Stimulated activated CD4-positive, alpha-beta T cell treated with anti-CD3 and anti-CD28 coated beads, TNF-alpha, amount 100 ng/mL, for 4 hours (primary cell): ENCODE data around the gene LIPF.
"Not testable (repeated sequence)": the region's sequence is repeated elsewhere in the genome, so short reads cannot be mapped to it uniquely, and the experiment has no call there.

ENCODE experiments used
- DNase-seq, 3 experiments: peaks; one replicate each; pipeline ENCODE4 v3.0.0-alpha.2; 2020; ENCODE audit warnings: low read depth in 3 of 3

The LIPF gene

DNA sequence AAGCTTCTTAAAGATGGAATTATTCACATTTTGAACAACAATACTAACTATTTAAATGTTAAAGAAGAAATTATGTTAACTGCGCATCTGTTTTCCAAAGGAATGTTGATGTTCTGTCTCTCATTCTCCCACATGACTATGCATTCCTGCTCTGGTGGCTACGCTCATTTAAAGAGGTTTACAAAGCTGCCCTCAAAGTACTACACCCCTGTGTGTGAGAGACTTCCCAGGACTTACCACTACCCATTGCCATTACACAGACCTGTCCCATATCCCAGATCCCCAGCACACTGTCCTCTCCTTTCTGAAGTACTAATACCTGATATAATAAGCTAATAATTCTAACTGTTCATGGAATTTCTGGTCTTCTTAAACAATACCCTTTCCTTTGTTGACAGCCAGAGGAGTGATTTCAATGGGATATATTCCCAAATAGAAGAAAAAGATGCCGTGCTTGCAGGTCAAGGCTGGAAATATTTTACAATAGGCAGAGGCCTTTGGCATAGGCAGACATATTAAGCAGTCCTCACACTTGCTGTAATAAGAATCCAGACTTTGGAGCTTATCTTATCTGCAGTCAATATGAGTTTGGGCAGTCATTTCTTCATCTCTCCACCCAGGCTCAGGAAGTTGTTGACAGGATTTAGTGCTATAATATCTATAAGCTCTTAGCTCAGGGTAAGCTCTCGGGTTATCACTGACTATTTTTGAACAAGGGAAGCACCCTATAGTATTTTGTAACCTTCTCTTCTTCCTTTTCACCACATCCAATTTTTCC is 12.2 kb downstream of the LIPF start:
- no peak for DNase-seq

DNA sequence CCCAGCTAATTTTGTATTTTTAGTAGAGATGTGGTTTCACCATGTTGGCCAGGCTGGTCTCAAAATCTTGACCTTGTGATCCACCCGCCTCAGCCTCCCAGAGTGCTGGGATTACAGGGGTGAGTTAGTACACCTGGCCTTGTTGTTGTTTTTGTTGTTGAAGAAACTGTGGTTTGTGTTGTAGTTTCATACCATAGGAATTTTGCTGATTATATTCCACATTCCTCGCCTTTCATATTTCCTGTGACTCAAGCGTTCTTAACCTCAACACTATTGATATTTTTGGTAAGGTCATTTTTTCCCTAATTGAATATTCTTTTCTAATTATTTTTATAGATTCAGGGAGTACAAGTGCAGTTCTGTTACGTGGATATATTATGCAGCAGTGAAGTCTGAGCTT is 16.7 kb downstream of the LIPF start:
- DNase-seq, result no peak

DNA sequence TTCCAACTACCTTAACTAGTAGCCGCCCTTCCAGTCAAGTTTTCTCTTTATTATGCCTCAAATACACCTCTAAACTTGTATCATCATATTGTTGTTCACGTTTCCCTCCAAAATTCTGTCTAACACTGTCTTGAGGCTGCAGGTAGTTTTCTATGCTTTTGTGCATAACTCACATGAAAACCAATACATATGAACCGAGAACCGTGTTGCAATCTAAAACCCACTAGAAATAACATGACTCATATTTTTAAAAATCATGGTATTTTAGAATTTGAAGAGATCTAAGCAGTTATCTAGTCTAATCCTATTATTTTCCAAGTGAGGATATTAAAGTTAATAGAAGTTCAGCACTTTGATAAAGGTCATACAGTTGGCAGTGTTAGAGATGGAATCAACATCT is 18.2 kb downstream of the LIPF start:
- DNase-seq, result no peak

DNA sequence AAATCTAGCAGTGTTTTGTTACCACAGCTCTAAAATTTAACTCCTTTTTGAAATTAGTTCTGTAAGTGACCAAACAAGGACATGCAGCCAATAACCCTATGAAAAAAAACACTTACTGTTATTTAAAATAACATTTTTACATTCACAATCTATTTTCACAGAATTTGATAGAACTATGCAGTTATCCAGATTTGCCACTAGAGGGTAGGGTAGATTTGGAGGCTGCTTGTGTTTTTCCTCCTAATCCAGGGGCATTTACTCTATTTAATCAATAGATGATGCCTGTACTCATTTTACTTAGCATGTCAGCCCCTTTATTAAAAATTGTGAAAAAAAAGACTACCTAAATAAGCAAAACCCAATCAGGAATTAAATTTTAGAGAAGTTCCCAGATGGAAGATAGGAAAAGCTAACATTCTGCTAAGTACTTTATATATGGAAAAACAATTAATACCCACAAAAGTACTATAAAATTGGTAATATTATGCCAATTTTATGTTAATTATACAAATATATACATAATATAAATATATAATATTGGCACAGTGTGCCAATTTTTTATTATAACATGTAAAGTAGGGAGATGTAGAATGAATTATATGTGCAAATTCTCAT is 23.7 kb downstream of the LIPF start:
- DNase-seq, result no peak

DNA sequence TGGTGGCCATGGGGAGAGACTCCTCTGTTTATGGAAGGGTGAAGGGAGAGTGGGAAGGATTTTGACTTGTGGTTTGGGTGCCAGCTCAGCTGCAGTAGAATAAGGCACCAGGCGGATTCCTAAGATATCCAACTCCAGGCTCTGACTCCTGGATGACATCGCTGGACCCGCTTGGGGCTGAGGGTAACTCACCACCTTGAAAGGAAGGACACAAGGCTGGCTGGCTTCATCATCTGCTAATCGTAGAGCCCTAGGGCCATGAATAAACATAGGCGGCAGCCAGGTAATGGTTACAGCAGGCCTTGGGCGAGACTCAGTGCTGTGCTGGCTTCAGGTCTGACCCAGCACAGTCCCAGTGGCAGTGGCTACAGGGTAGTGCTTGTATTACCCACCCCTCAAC is 25.1 kb downstream of the LIPF start:
- DNase-seq, result no peak

DNA sequence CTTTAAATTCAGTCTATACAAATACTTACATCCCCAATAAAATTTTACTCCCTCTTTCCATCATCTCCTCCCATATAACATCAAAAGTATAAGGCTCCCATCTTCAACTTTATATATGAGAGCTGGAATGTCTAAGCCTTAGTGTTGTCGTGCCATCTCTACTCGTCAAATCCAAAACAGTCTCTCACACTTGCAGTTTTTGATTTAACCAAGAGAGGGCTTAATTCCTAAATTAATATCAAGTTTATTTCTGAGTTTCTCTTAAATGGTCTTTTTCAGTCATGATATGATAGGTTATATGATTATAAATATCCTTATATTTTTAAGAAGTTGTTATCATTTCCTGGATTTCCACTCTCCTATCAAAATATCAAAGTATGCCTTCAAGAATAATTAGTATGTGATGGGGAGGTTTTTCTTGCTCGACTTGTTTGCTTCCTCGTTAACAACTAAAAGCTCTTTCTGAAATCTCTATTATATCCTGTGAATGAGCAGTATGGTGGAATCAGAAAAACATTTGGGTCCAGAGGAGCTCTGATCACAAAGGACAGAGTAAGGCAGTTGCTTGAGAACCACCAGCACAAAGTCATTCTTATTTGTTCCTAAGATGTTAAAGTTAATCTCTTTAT is 29.3 kb downstream of the LIPF start:
- no peak for DNase-seq

DNA sequence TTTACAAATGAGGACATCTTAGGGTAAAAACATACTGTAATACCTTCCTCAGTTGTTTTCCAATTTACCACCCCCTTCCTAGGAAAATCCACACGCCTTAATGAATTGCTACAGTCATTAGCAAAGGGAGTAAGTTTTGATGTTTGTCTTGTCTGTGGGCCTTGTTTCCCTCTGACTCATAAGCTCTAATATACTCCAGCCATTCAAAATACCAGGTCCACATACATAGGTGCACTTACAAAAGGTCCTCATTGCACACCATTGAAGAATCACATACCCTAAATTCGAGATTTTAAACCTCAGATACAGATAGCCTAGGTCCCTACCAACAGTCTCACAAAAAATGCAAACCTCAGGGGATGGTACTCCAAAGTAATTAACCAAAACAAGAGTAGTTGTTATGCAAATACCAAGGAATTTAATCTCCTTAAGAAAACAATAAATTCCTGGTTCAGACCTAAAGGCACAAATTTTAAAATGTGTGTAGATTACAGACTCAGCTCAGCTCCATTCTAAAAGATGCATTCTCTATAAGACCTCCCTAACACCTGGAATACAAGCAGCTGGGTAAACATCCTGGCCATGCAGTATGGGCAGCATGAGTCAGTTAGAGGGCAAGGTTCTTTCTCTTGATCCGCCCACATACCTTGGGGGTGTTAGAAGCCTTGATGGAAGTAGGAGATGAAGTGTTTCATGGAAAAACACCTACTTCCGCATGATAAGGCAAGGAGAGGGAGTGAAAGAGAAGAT is 38.8 kb downstream of the LIPF start:
- DNase-seq, result no peak

DNA sequence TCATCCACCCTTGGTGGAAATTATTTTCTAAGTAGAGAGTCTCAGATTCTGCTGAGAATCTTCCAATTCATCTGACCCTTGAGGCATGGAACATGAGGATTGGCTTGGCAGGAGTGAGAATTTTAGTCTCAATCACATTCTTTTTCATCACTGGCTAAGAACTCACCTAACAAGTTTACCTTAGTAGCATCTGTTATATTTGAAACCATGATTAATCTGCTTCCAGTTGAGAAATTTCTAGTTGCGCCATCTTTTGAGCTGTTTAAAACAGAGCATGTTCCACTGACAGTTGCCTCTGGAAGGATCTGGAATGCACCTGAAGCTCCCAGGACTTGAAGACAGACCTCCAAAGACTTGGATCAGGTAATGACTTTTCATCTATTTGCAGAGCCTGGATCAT is 41.7 kb downstream of the LIPF start, which contains the start of gene LIPK:
TSS of gene LIPK (plus strand) at position 292 of the 400 bp plus-strand sequence. CDS start 18,295 bp downstream, outside the sequence.
- no peak for DNase-seq

DNA sequence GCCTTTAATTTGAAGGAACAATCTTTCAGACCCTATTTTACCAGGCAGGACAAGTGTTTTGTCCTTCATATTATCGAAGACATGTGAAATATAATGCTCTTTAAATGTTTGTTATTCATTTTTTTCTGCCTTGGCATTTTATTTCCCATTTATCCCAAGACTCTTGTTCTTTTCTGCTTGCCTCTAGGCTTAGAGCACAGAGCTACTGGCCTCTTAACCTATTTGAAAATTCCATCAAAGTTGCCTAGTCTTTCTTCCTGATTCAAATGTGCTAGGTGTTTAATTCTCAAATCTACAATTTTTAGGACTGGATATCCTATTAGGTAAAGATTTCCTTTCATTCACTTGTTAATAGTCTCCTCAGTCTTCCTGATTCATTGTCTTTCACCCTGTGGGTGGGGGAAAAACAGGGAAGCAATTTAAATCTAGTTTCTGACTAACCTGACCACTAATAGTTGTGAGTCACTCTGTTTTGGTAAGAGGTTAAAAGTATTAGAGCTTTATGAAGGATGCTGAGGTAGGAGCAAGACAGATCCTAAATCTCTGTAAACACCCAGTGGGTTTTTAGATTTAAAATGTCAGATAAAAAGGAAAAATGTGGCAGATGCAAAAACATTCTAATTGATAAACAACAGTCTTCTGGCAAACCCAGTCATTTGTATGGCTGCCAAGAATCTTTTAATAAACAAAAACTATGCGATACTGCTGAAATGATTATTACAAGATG is 43.4 kb downstream of the LIPF start:
- no peak for DNase-seq

DNA sequence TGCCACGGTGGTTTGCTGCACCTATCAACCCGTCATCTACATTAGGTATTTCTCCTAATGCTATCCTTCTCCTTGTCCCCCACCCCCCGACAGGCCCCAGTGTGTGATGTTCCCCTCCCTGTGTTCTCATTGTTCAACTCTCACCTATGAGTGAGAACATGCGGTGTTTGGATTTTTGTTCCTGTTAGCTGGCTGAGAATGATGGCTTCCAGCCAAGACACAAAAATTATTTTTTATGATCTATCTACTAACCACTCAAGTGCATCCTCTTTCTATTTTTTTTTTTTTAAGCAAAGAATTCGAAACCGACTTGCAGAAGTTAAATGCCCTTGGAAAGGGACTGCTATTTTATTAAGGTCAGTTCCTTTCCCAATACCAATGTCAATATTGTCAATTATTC is 45.1 kb downstream of the LIPF start:
- DNase-seq, result not testable (repeated sequence)

DNA sequence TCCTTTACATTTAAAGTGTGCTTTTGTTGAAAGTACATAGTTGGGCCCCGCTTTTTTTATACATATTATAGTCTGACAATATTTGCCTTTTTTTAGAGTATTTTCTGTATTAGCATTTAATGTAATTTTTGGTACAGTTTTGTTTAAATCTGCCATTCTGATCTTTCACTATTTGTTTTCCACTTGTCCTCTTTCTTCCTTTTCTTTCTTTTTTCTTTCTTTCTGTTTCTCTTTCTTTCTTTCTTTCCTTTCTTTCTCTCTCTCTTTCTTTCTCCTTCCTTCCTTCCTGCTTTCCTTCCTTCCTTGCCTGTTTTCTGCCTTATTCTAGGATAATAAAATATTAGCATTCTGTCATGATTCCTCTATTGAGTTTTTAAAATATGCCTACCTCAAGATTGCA is 51.3 kb downstream of the LIPF start:
- DNase-seq, result no peak

DNA sequence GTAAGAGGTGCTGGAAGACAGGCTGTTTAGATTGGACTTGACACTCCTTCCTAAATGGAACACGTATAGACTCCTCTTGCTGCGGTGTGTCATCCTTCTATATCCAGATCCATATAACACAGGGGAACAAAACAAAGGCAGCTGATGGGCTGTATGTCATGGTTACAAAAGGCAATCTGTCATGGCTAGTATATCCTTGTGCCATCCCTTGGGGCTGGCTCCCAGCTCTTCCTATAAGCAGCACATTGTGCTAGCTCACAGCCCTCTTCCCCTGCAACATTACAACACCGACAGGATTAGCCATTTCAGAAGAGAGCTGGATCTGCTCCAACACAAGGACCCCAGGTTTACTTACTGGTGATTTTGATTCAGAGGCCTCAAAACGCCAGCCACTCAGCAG is 57.1 kb downstream of the LIPF start:
- no peak for DNase-seq

DNA sequence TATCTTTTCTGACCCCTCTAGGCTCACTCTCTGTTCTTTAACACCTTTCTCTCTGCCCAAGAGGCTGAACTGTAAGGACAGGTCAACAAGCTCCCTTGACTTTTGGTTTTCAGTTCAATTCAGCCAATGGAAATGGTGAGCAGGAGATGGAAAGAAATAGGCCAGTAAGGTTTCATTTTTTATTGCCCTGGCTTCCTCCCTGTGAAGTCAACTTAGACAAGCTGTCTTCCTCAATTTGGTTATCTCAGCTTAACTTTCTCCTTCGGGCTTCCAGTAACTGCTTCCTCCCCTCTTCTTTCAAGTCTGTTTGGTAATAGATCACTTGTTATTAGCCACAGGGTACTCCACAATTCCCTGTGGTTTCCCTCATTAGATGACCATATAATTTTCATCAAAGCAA is 61.6 kb downstream of the LIPF start:
- DNase-seq, result no peak

DNA sequence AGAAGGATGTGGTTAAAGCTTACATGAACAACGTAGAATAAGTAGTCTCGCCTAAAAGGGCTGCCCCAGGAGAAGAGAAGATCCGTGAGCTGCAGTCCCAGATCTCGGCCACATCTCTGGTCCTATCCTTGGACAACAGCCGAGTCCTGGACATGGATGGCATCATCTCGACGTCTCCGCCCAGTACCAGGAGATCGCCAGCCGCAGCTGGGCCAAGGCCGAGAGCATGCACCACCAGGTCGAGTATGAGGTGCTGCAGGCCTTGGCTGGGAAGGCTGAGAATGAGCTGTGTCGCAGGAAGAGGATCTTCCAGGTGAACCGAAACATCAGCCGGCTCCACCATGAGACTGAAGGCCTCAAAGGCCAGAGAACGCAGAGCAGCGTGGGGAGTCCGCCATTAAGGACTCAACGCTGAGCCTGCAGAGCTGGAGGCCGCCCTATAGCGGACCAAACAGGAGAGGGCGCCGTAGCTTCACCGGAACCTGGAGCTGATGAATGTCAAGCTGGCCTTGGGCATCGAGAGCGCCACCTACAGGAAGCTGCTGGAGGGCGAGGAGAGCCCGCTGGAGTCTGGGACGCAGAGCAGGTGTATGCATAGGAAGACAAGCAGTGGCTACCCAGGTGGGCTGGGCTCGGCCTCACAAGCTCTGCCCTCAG is 64.0 kb downstream of the LIPF start:
- peak in 1 of 3 experiments; percentile 4 for DNase-seq
